ENCODE data around the gene OSBPL6. TPM values are rescaled to one million over a fixed set of nuclear protein-coding genes. Genes with fewer than 3 reads are reported as not detected.
A peak's percentile ranks its signal among the peaks of the same experiment; 100 is the strongest.

OSBPL6 gene
- total RNA-seq, 1 donor from 2014 or later = 2.4 TPM

- DNase-seq (ENCODE audit: low spot score) = no peak
These were observed 242.3 kb downstream of the OSBPL6 start for GRCh38 chr2:178436662-178437061.

DNA sequence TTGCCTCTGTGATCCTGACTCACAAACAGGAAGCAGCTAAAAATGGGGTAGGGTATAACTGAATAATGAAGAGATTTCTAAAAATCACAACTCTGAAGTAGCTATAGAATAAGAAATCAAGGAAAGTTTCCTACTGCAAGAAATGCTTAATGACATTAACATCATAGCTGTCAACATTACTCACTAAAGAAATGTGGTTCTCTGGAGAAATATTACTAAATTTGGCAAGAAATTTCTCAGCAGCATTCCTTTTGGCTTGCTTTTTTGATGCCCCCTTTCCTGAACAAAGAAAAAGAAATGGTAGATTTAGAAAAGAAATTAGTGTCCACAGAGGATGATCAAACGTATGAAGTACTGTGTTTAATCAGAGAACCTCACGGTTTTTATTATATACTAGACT lies 247.1 kb downstream of the OSBPL6 start:
- no peak for DNase-seq (ENCODE audit: low spot score)

GRCh38 chr2:178448968-178449661 lies 254.8 kb downstream of the OSBPL6 start:
- DNase-seq (ENCODE audit: low spot score) = no peak

DNA sequence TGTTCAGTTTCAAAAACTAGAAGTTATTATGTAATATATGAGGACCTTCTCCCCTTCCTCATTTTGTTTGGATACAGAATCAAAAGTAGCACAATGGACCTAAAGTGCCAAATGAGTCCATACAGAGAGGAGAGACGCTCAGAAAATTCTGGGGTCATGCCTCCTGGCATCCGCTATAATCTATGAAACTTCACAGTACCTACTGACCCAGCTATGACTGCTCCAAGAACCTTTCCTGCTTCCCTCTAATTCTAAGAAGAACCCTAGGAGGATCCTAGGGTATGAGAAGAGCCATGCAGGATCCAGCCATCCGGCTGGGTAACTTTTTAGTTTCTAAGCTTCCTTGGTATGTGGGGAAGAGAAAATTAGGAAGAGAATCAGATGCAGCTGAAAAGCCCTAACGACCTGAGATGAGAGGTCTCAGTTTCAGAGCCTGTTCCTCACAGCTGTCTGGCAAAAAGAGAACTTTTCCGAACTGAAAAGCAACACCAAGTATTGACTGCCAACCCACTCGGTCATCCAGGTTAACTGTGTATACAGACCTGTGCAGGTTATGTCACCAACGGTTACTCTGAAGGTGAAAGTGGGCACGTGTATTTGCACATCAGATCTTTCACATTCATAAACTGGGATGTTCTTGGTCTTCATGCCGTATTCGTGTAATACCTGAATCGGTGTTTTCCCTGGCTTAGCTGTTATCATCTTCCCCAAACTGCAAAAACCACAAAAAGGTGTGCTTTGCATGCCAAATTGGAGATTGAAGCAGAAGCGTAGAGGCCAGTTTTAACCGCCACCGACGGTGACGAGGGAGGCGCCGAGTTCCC lies 255.6 kb downstream of the OSBPL6 start:
- DNase-seq (ENCODE audit: low spot score) = no peak

- no peak for DNase-seq (ENCODE audit: low spot score)
These were observed 256.1 kb downstream of the OSBPL6 start for GRCh38 chr2:178450524-178450773.

- peak; percentile 99 for DNase-seq (ENCODE audit: low spot score)
These were observed 256.6 kb downstream of the OSBPL6 start, which contains the start of the genes PJVK and PRKRA for GRCh38 chr2:178450774-178451525. PJVK (plus strand) TSS chr2:178451378; CDS start chr2:178453410, 2,032 bp downstream. PRKRA (minus strand) TSS chr2:178451175; CDS start chr2:178451030, 145 bp downstream.

DNA sequence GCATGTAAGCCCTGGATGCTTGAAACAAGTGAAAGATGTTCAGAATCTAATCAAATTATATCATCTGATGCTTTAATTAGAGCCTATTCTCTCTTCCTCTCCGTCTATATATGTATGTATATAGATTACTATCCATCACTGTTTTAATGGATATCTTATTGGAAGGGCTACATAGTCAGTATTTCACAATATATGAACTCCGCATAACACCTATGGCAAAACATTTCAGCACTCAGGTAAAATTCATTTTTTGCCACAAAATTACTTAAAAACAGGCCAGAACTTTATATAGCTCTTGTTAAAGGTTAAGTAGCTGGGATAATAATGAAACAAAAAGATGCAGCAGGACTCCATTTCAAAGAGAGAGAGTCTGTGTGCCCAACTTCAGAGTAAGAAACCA lies 258.0 kb downstream of the OSBPL6 start:
- DNase-seq (ENCODE audit: low spot score) = no peak

Other genes starting within 250 kb of the OSBPL6 start
- gene PDE11A, start 121.7 kb upstream of the OSBPL6 start, total RNA-seq = 2.2 TPM
- 19.2 TPM for gene RBM45, start 82.1 kb upstream of the OSBPL6 start, total RNA-seq